Cerebellar nuclear complex (tissue), 1 donor: ENCODE measurements around the gene MTERF1.
A peak's percentile ranks its signal among the peaks of the same experiment; 100 is the strongest.
"Not testable (repeated sequence)": the region's sequence is repeated elsewhere in the genome, so short reads cannot be mapped to it uniquely, and the experiment has no call there.

Experiments used
- DNase-seq, 2 experiments: peaks; one replicate each; lab custom pipeline; 2025; lab: John Stamatoyannopoulos, UW

Gene MTERF1, protein sequence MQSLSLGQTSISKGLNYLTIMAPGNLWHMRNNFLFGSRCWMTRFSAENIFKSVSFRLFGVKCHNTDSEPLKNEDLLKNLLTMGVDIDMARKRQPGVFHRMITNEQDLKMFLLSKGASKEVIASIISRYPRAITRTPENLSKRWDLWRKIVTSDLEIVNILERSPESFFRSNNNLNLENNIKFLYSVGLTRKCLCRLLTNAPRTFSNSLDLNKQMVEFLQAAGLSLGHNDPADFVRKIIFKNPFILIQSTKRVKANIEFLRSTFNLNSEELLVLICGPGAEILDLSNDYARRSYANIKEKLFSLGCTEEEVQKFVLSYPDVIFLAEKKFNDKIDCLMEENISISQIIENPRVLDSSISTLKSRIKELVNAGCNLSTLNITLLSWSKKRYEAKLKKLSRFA

GRCh38 chr7:91880413-91881241 is at the start of gene MTERF1:
MTERF1 (minus strand) TSS chr7:91880702; CDS start chr7:91880083, 619 bp downstream.
- peak; percentile 10 to 47 for DNase-seq

DNA sequence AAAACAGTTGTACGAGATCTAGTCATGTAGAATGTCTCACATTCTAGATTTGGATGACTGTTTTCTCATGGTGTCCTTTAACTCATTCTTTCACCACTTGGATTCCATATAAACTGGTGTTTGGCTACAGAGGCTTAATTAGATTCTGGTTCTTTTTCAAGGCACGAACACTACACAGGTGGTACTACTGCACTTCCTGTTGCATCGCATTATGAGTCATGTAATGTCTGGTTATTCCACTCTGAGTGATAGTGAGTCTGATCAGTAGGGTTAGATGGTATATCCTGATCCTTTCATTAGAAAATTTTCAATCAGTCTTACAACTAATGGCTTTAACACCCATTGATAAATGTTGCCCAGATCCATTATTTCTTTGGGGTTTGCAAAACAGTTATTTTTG is 49.0 kb upstream of the MTERF1 start:
- DNase-seq, result no peak

DNA sequence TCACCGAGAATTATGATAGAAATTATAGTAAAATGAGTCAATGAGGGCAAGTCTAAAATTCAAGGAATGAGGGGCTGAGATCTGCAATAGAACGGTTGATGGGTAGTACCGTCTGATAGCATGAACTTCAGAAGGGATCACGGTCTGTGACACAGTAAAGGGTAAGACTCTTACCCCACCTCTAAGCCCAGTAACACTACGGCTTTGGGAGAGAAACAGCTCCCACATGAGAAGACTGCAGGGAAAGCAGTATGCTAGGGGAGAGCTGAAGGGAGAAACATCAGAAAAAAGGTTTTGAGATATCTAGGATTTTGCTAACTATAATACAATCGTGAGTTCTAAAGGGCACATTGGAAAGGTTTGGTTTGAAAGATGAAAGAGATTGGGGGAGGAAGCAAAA is 47.4 kb upstream of the MTERF1 start:
- no peak for DNase-seq

GRCh38 chr7:91922857-91923256 is 42.4 kb upstream of the MTERF1 start:
- no peak for DNase-seq

DNA sequence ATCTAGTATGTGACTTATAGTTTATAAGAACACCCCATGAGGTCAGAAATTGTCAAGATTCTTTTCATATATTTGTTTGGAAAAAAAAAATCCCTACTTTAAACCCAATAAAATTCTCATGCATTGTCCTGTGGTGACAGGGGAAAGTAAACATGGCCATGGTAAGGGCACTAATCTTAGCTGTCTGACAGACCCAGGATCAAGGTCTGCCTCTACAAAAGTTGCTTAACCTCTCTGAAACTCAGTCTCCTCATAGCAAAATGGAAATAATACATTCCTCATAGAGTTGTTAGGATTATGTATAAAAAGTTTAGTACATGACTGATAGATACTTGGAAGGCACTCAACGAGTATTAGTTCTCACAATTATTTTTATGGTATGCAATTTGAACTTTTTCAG is 37.9 kb upstream of the MTERF1 start:
- DNase-seq, result no peak

GRCh38 chr7:91916051-91916440 is 35.5 kb upstream of the MTERF1 start:
- no peak for DNase-seq

DNA sequence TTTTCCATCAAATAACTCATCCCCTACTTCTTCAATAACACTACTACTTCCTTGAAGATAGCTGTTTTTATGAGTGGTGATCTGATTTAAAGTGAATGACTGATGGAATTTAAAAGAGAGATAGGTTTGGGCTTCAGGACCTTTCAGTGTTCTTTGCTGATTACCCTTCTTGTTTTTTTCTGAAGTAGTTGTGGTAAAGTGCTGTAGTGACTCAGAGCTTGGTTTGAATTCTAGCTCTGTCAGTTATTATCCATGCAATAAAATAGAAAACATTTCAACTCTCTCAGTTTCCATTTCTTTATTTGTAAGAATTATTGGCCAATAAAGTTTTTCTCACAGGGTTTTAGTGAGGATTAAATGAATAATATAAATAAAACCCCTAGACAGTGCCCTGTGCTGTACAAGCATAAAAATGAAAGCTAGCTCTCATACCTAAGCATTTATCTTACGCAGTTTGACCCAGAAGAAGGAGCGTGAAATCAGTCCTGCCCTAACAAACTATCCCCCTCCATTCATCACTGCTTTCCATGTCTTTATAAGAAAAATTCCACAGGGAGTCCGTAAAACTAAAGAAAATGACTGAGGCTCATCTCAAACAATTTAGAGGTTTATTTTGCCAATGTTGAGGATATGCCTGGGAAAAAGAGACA is 35.0 kb upstream of the MTERF1 start:
- no peak for DNase-seq

DNA sequence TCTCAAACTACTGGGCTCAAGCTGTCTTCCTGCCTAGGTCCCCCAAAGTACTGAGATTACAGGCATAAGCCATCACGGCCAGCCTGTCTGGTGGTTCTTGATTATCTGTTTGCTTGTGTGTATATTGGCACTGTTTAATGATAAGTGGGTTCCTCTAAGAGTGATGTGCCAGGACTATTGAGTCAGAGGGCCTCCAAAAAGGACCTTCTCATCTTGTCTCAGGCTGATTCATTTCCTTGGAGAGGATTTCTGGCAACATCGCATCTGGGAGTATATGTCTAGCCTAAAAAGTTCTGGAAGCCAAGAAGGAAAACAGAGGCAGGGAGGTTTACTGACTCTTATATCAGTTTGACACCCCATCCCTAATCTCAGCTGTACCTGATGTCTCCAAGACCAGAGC is 33.1 kb upstream of the MTERF1 start:
- no peak for DNase-seq

DNA sequence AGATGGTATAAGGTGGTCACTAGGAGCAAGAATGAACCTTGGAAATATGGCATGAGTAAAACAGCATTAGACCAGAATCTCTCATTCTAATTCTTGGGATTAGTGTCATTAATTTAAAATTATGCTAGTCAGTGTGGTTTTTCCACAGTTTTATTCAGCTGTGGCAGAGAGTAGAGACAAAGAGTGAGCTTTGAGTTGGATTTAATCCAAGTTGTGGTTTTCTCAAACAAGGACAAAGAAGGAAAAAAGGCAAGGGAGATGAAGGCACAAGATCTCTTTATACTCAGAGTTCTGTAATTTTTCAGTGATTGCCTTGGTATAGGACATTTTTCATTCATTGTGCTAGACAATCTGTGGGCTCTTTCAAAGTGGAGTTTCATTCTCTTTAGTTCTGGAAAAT is 32.0 kb upstream of the MTERF1 start:
- DNase-seq, result no peak

- no peak for DNase-seq
Measured at GRCh38 chr7:91911121-91911520, 30.6 kb upstream of the MTERF1 start.

GRCh38 chr7:91910171-91910570 is 29.7 kb upstream of the MTERF1 start:
- no peak for DNase-seq

GRCh38 chr7:91899563-91899962 is 19.1 kb upstream of the MTERF1 start:
- no peak for DNase-seq

GRCh38 chr7:91898240-91898992 is 17.9 kb upstream of the MTERF1 start:
- no peak for DNase-seq

- DNase-seq, result no peak
Measured at GRCh38 chr7:91894781-91895480, 14.4 kb upstream of the MTERF1 start.

- not testable (repeated sequence) for DNase-seq
Measured at GRCh38 chr7:91893699-91894098, 13.2 kb upstream of the MTERF1 start.

- DNase-seq, result no peak
Measured at GRCh38 chr7:91892821-91893340, 12.4 kb upstream of the MTERF1 start.

DNA sequence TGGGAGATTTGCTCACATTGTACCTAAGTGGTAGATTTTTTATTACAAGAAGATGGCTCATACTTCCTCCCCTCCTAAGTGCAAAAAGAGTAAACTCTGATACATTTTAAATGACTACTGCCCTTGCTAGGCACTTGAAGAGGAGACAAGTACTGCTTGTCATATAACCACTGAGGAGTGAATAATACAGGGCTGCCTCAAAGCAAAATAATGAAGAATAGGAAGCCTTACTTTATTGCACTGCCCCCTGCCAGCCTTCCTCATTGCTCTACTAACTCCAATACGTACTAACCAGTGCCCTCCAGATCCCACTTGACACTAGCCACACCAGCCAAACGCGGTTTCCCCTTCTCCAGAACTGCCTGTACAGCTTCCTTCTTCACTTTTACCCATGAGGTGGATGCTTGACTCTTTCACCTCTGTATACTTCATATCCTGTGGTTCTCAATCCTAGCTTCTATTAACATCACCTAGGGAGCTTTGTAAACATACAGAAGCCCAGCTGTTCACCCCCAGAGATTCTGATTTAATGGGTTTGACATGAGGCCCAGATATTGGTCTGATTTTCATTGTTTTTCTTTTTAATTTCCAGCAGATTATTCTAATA is 11.7 kb upstream of the MTERF1 start:
- no peak for DNase-seq

DNA sequence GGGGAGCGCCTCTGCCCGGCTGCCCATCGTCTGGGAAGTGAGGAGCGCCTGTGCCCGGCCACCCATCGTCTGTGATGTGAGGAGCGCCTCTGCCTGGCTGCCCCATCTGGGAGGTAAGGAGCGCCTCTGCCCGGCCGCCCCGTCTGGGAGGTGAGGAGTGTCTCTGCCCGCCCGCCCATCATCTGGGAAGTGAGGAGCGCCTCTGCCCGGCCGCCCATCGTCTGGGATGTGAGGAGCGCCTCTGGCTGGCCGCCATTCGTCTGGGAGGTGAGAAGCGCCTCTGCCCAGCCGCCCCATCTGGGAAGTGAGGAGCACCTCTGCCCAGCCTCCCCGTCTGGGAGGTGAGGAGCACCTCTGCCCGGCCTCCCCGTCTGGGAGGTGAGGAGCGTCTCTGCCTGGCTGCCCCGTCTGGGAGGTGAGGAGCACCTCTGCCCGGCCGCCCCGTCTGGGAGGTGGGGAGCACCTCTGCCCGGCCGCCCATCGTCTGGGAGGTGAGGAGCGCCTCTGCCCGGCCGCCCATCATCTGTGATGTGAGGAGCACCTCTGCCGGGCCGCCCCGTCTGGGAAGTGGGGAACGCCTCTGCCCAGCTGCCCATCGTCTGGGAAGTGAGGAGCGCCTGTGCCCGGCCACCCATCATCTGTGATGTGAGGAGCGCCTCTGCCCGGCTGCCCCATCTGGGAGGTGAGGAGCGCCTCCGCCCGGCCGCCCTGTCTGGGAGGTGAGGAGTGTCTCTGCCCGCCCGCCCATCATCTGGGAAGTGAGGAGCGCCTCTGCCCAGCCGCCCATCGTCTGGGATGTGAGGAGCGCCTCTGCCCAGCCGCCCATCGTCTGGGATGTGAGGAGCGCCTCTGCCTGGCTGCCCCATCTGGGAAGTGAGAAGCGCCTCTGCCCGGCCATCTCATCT is 8.0 kb upstream of the MTERF1 start:
- not testable (repeated sequence) for DNase-seq
